ENCODE data around the gene KRT9. TPM values are rescaled to one million over a fixed set of nuclear protein-coding genes. Genes with fewer than 3 reads are reported as not detected.

The KRT9 gene
- total RNA-seq, 1 donor from 2014 or later: not detected

GRCh38 chr17:41539071-41539492, 32.8 kb downstream of the KRT9 start:
- H3K4me3 ChIP-seq (ENCODE audit: low read length in 3 of 3): no peak overlapping the region
- H3K27ac ChIP-seq (ENCODE audit: low read depth, low read length): no peak overlapping the region
- no peaks in the 10 kb centered on the region for H3K4me1 ChIP-seq (ENCODE audit: control insufficient read depth in 3 of 3, insufficient read depth in 3 of 3, low read length in 3 of 3)
- no peaks in the 10 kb centered on the region for H3K36me3 ChIP-seq (ENCODE audit: control insufficient read depth in 3 of 3, insufficient read depth in 3 of 3, low read length in 3 of 3)
- peaks cover 0 to 29% (median 27%) of the 10 kb centered on the region in 3 donors for H3K27me3 ChIP-seq (ENCODE audit: control insufficient read depth in 3 of 3, insufficient read depth in 3 of 3, low read length in 3 of 3)
- H3K9me3 ChIP-seq (ENCODE audit: control insufficient read depth in 3 of 3, low read length in 3 of 3): no peaks in the 10 kb centered on the region
- H3K9ac ChIP-seq (ENCODE audit: low read depth in 1 of 3, low read length in 3 of 3): no peak overlapping the region

GRCh38 chr17:41538565-41538991, 33.3 kb downstream of the KRT9 start:
- no peaks in the 10 kb centered on the region for H3K36me3 ChIP-seq (ENCODE audit: control insufficient read depth in 3 of 3, insufficient read depth in 3 of 3, low read length in 3 of 3)
- H3K4me1 ChIP-seq (ENCODE audit: control insufficient read depth in 3 of 3, insufficient read depth in 3 of 3, low read length in 3 of 3): no peaks in the 10 kb centered on the region
- no peak overlapping the region for H3K4me3 ChIP-seq (ENCODE audit: low read length in 3 of 3)
- no peak overlapping the region for H3K9ac ChIP-seq (ENCODE audit: low read depth in 1 of 3, low read length in 3 of 3)
- H3K27me3 ChIP-seq (ENCODE audit: control insufficient read depth in 3 of 3, insufficient read depth in 3 of 3, low read length in 3 of 3): peaks cover 0 to 29% (median 27%) of the 10 kb centered on the region in 3 donors
- H3K27ac ChIP-seq (ENCODE audit: low read depth, low read length): no peak overlapping the region
- no peaks in the 10 kb centered on the region for H3K9me3 ChIP-seq (ENCODE audit: control insufficient read depth in 3 of 3, low read length in 3 of 3)

- Histone ChIP-seq H3K9me3 (ENCODE audit: control insufficient read depth in 3 of 3, low read length in 3 of 3) (no peaks in the 10 kb centered on the region), H3K27me3 (ENCODE audit: control insufficient read depth in 3 of 3, insufficient read depth in 3 of 3, low read length in 3 of 3) (peaks cover 0 to 30% (median 29%) of the 10 kb centered on the region in 3 donors)
Observed at GRCh38 chr17:41537990-41538389, 33.9 kb downstream of the KRT9 start.

GRCh38 chr17:41537614-41537954, 34.3 kb downstream of the KRT9 start:
- no peaks in the 10 kb centered on the region for H3K4me1 ChIP-seq (ENCODE audit: control insufficient read depth in 3 of 3, insufficient read depth in 3 of 3, low read length in 3 of 3)
- H3K27me3 ChIP-seq (ENCODE audit: control insufficient read depth in 3 of 3, insufficient read depth in 3 of 3, low read length in 3 of 3): peaks cover 0 to 30% (median 29%) of the 10 kb centered on the region in 3 donors

More at GRCh38 chr17:41537990-41538389, 33.9 kb downstream of the KRT9 start:
- H3K36me3 ChIP-seq (ENCODE audit: control insufficient read depth in 3 of 3, insufficient read depth in 3 of 3, low read length in 3 of 3): no peaks in the 10 kb centered on the region
- H3K4me3 ChIP-seq (ENCODE audit: low read length in 3 of 3): no peak overlapping the region
- H3K9ac ChIP-seq (ENCODE audit: low read depth in 1 of 3, low read length in 3 of 3): no peak overlapping the region
- H3K27ac ChIP-seq (ENCODE audit: low read depth, low read length): no peak overlapping the region
- no peaks in the 10 kb centered on the region for H3K4me1 ChIP-seq (ENCODE audit: control insufficient read depth in 3 of 3, insufficient read depth in 3 of 3, low read length in 3 of 3)

GRCh38 chr17:41536741-41537613, 34.9 kb downstream of the KRT9 start:
- Histone ChIP-seq H3K27ac (ENCODE audit: low read depth, low read length) (no peak overlapping the region), H3K36me3 (ENCODE audit: control insufficient read depth in 3 of 3, insufficient read depth in 3 of 3, low read length in 3 of 3) (no peaks in the 10 kb centered on the region), H3K4me1 (ENCODE audit: control insufficient read depth in 3 of 3, insufficient read depth in 3 of 3, low read length in 3 of 3) (no peaks in the 10 kb centered on the region), H3K9me3 (ENCODE audit: control insufficient read depth in 3 of 3, low read length in 3 of 3) (no peaks in the 10 kb centered on the region), H3K27me3 (ENCODE audit: control insufficient read depth in 3 of 3, insufficient read depth in 3 of 3, low read length in 3 of 3) (peaks cover 0 to 36% (median 32%) of the 10 kb centered on the region in 3 donors), H3K9ac (ENCODE audit: low read depth in 1 of 3, low read length in 3 of 3) (no peak overlapping the region), H3K4me3 (ENCODE audit: low read length in 3 of 3) (no peak overlapping the region)

More at GRCh38 chr17:41537614-41537954, 34.3 kb downstream of the KRT9 start:
- Histone ChIP-seq H3K4me3 (ENCODE audit: low read length in 3 of 3) (no peak overlapping the region), H3K9me3 (ENCODE audit: control insufficient read depth in 3 of 3, low read length in 3 of 3) (no peaks in the 10 kb centered on the region), H3K27ac (ENCODE audit: low read depth, low read length) (no peak overlapping the region), H3K36me3 (ENCODE audit: control insufficient read depth in 3 of 3, insufficient read depth in 3 of 3, low read length in 3 of 3) (no peaks in the 10 kb centered on the region), H3K9ac (ENCODE audit: low read depth in 1 of 3, low read length in 3 of 3) (no peak overlapping the region)

- Histone ChIP-seq H3K27me3 (ENCODE audit: control insufficient read depth in 3 of 3, insufficient read depth in 3 of 3, low read length in 3 of 3) (peaks cover 2 to 42% (median 35%) of the 10 kb centered on the region in 3 donors), H3K36me3 (ENCODE audit: control insufficient read depth in 3 of 3, insufficient read depth in 3 of 3, low read length in 3 of 3) (no peaks in the 10 kb centered on the region), H3K27ac (ENCODE audit: low read depth, low read length) (no peak overlapping the region), H3K4me1 (ENCODE audit: control insufficient read depth in 3 of 3, insufficient read depth in 3 of 3, low read length in 3 of 3) (no peaks in the 10 kb centered on the region), H3K4me3 (ENCODE audit: low read length in 3 of 3) (no peak overlapping the region), H3K9ac (ENCODE audit: low read depth in 1 of 3, low read length in 3 of 3) (no peak overlapping the region), H3K9me3 (ENCODE audit: control insufficient read depth in 3 of 3, low read length in 3 of 3) (no peaks in the 10 kb centered on the region)
Observed at GRCh38 chr17:41535764-41536481, 35.9 kb downstream of the KRT9 start.

GRCh38 chr17:41534899-41535546, 36.8 kb downstream of the KRT9 start:
- no peak overlapping the region for H3K9ac ChIP-seq (ENCODE audit: low read depth in 1 of 3, low read length in 3 of 3)
- H3K4me1 ChIP-seq (ENCODE audit: control insufficient read depth in 3 of 3, insufficient read depth in 3 of 3, low read length in 3 of 3): no peaks in the 10 kb centered on the region
- no peaks in the 10 kb centered on the region for H3K36me3 ChIP-seq (ENCODE audit: control insufficient read depth in 3 of 3, insufficient read depth in 3 of 3, low read length in 3 of 3)
- H3K27ac ChIP-seq (ENCODE audit: low read depth, low read length): no peak overlapping the region
- no peaks in the 10 kb centered on the region for H3K9me3 ChIP-seq (ENCODE audit: control insufficient read depth in 3 of 3, low read length in 3 of 3)
- peaks cover 11 to 49% (median 44%) of the 10 kb centered on the region in 3 donors for H3K27me3 ChIP-seq (ENCODE audit: control insufficient read depth in 3 of 3, insufficient read depth in 3 of 3, low read length in 3 of 3)
- H3K4me3 ChIP-seq (ENCODE audit: low read length in 3 of 3): no peak overlapping the region

GRCh38 chr17:41533613-41534012, 38.2 kb downstream of the KRT9 start:
- H3K27me3 ChIP-seq (ENCODE audit: control insufficient read depth in 3 of 3, insufficient read depth in 3 of 3, low read length in 3 of 3): peaks cover 22 to 61% (median 51%) of the 10 kb centered on the region in 3 donors
- H3K9me3 ChIP-seq (ENCODE audit: control insufficient read depth in 3 of 3, low read length in 3 of 3): no peaks in the 10 kb centered on the region
- no peaks in the 10 kb centered on the region for H3K36me3 ChIP-seq (ENCODE audit: control insufficient read depth in 3 of 3, insufficient read depth in 3 of 3, low read length in 3 of 3)
- H3K4me3 ChIP-seq (ENCODE audit: low read length in 3 of 3): no peak overlapping the region
- no peak overlapping the region for H3K27ac ChIP-seq (ENCODE audit: low read depth, low read length)
- no peak overlapping the region for H3K9ac ChIP-seq (ENCODE audit: low read depth in 1 of 3, low read length in 3 of 3)
- no peaks in the 10 kb centered on the region for H3K4me1 ChIP-seq (ENCODE audit: control insufficient read depth in 3 of 3, insufficient read depth in 3 of 3, low read length in 3 of 3)

- Histone ChIP-seq H3K27ac (ENCODE audit: low read depth, low read length) (no peak overlapping the region), H3K27me3 (ENCODE audit: control insufficient read depth in 3 of 3, insufficient read depth in 3 of 3, low read length in 3 of 3) (peaks cover 27 to 65% (median 57%) of the 10 kb centered on the region in 3 donors), H3K36me3 (ENCODE audit: control insufficient read depth in 3 of 3, insufficient read depth in 3 of 3, low read length in 3 of 3) (no peaks in the 10 kb centered on the region), H3K4me3 (ENCODE audit: low read length in 3 of 3) (no peak overlapping the region), H3K9ac (ENCODE audit: low read depth in 1 of 3, low read length in 3 of 3) (no peak overlapping the region), H3K4me1 (ENCODE audit: control insufficient read depth in 3 of 3, insufficient read depth in 3 of 3, low read length in 3 of 3) (peaks cover 0 to 3% (median under 1%) of the 10 kb centered on the region in 3 donors), H3K9me3 (ENCODE audit: control insufficient read depth in 3 of 3, low read length in 3 of 3) (no peaks in the 10 kb centered on the region)
Observed at GRCh38 chr17:41532947-41533570, 38.8 kb downstream of the KRT9 start.

All from skeletal muscle tissue (tissue), 4 donors.